ENCODE data around the gene FRAT1.
"Not testable (repeated sequence)": the region's sequence is repeated elsewhere in the genome, so short reads cannot be mapped to it uniquely, and the experiment has no call there.

Gene FRAT1

GRCh38 chr10:97335188-97335619 lies 16.1 kb downstream of the FRAT1 start:
- no peak for DNase-seq

DNA sequence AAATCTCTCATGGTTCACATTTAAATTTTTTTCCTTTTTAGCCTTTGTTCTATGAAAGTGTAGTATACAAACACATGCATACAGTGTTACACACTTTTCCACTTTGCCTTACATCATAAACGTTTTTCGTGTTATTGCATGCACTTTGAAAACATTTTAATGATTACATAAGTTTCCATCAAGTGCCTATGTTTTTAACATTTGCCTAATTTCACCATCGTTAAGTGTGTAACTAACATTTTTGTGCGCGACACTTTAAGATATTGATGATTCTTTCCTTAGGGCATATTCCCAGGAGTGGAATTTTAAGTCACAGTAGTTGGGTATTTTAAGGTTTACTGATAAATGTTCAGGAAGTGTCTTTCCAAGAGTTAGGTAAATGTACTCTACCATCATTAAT lies 16.9 kb downstream of the FRAT1 start:
- no peak for DNase-seq

DNA sequence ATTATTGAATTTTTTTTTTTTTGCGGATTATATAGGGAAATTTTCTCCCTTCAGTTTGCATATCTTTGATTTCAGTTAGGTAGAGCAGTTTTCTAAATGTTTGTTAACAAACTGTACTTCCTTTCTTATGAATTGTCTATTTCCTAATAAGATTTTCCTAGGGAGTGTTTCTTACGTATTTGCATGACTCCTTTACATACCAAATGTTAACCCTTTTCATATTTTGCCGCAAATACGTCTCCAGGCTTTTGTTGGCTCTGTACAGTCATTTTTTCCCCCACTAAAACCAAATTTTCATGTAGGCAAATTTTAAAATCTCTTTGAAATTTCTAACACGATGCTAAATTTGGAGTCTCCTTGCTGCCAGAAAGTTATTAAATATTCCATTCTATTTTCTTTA lies 17.4 kb downstream of the FRAT1 start:
- DNase-seq = no peak

DNA sequence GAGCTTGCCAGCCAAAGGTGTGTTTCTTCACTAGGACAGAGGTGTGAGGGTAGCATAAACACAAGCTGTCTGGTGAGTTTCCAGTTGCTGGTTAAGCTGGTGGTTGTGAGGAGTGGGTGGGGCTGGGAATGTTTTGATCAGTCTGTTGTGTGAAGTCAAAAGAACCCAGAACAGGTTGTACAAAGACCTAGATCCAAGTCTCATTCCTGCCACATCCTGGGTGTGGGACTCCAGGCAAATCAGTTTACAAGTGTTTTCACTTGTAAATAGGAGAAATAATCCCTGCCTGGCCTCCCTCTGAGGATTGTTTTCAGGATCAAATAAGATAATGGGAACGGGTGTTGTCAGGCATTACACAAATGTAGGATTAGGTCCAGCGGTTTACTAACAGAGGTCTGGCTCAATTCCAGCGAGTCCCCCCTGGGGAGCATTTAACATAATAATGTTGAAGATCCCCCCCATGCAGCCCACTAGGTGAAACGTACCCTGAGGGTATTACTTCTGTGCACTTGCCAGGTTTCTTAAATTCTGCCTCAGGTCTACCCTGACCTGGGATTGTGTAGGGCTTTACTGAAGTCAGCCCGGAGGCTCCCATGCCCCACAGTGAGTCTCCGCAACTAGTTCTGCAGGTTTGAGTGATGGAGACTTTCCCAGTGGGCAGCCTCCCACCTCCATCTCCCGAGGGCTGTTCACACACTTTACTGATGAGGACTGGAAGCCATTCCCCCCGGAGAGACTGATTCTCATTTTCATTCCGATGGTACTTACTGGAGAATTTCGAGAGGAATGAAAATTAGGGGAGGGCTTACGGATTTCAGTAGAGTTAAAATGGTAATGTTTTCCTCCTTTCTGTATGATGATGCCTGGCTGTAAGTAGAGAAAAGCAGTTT lies 18.1 kb downstream of the FRAT1 start:
- no peak for DNase-seq

- no peak for DNase-seq
These were observed 19.0 kb downstream of the FRAT1 start for GRCh38 chr10:97338041-97338440.

- no peak for DNase-seq
These were observed 22.3 kb downstream of the FRAT1 start for GRCh38 chr10:97341416-97341815.

DNA sequence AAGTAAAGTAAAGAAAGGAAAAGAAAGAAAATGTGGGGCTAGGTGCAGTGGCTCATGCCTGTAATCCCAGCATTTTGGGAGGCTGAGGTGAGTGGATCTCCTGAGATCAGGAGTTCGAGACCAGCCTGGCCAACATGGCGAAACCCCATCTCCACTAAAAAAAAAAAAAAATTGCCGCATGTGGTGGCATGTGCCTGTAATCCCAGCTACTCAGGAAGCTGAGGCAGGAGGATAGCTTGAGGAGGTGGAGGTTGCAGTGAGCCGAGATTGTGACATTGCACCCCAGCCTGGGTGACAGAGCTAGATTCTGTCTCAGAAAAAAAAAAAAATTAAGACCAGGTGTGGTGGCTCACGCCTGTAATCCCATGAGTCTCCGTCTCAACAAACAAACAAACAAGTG lies 24.6 kb downstream of the FRAT1 start:
- not testable (repeated sequence) for DNase-seq

DNA sequence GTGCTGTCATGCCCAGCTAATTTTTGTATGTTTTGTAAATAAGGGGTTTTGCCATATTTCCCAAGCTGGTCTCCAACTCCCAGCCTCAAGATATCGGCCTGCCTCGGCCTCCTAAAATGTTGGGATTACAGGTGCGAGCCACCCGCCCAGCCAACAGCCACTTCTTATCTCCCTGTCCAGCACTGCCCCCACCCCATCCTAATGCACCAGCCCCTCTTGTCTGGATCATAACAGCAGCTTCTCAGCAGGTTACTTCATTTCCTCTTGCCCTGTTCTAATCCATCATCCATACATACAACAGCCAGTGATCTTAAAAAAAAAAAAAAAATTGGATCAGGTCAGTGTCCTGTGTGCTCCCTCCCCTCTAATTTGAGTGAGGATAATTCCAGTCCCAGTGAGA lies 28.2 kb downstream of the FRAT1 start:
- peak; percentile 11 for DNase-seq

GRCh38 chr10:97349752-97350513 lies 30.9 kb downstream of the FRAT1 start:
- DNase-seq = no peak

- DNase-seq = no peak
These were observed 34.9 kb downstream of the FRAT1 start for GRCh38 chr10:97353945-97354344.

DNA sequence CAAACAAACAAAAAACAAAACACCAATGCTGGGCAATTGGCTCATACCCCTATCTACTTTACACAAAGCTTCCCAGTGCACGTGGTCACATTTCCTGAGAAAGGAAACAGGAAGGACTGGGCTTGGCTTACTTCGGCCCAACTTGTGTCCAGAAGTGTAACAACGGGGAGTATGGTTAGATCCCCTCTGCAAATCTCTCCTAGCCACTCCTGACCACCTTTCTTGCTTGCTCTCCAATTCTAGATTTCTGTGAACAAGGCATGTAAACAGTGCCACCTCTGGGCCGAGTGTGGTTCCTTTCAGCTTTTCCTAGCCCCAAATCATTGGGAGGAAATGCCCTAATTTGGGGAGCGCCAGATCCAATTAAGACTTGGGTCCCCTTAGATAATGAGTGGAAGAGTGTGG lies 36.5 kb downstream of the FRAT1 start:
- no peak for DNase-seq

- DNase-seq = no peak
These were observed 37.3 kb downstream of the FRAT1 start for GRCh38 chr10:97356318-97356914.

DNA sequence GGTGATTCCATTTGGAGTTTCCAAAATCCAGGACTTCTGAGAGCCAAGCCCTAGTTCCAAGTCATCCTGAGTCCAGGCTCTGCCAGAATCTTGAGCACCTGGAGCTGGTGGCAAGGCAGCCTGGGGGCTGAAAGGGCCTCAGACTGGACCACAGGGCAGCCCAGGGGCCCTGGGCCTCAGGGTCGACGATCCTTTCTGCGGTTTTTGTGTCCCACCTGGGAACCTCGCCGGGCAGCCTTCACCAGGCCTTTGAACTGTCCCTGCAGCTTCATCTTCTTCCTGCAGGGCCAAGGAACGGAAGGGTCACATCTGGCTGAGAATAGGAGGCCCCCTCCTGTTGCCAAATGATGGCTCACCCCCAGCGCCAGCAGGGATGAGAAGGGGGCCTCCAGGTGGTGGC lies 37.8 kb downstream of the FRAT1 start:
- no peak for DNase-seq

GRCh38 chr10:97358349-97358748 lies 39.3 kb downstream of the FRAT1 start:
- no peak for DNase-seq

- DNase-seq = no peak
These were observed 39.7 kb downstream of the FRAT1 start for GRCh38 chr10:97358781-97359180.

DNA sequence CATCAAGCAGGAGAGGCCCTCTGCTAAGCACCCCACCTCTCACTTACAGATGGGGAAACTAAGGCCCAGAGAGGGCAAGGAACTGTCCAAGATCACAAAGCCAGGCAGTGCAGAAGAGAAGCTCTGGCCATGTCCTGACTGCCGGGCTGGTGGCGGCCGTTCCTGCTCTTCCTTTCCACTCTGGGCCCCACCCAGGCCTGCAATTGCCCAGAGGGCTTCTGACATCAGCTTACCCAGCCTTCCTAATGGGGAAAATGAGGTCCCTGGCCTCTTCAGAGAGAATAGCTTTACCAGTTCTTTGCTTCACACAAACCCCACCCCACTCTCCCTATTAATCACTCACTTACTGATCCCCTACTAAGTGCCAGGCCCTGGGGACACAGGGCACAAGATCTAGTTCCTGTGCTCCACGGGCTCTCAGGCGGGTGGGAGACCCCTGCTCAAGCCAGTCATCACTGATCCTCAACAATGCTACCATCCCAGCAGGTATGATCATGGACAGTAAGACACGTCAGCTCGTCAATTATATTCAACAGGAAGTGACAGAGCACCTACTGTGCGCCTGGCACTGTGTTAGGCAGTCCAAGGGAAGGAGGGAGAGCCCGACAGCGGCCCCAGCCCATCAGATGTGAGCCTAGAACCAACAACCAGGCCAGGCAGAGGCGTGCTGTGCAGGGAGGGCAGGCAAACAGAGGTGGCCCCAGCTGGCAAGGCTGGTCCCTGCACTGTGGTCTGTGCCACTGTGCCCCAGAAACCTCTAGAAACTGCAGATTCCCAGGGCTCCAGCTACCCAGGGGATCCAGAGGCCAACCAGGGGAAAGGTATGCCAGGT lies 41.9 kb downstream of the FRAT1 start:
- no peak for DNase-seq

- no peak for DNase-seq
These were observed 42.4 kb downstream of the FRAT1 start for GRCh38 chr10:97361537-97361901.

- no peak for DNase-seq
These were observed 43.4 kb downstream of the FRAT1 start for GRCh38 chr10:97362310-97363033.

DNA sequence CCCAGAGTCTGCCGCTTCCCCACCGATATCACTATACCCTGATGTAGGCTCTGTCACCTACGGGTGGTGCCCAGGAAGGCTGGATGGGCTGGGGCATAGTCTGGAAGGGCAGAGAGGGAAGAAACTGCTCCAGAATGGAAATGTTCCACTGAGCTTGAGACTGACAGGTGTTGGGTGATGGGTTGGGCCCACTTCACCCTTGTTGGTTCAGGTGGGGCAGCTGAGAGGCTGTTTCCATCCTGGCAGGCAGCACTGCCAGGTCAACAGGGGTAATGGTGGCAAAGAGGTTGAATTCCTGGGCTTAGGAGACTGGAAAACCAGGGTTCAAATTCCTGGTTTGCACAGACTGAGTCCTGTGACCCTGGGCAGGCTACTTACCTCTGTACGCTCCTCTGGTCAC lies 44.0 kb downstream of the FRAT1 start:
- DNase-seq = no peak

DNA sequence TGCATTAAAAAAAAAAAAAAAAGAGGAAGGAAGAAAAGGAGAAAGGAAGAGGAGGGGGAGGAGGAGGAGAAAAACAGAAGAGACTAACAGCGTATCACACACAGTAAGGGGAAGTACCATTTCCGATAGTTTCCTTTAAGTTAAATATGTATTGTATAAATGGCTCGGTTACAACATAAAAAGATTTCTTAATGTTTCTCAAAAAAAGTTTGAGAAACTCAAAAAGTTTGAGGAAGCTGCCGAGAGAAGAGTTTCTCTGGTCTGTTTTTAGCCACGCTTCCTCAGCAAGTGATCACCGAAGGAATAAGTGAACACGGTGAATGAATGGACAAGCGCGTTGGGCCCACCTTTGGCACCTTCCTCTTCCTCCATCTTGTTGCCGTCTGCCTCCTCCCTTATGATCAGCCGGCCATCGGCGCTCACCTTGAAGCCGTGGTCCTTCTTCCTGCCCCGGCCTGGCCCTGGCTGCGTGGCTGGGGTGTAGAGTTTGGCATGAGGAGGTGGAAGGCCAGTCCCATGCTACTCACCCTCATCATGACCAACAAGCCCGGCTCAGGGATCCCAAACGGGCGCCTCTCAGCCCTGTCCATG lies 46.8 kb downstream of the FRAT1 start:
- DNase-seq = no peak

- DNase-seq = no peak
These were observed 47.5 kb downstream of the FRAT1 start for GRCh38 chr10:97366572-97366971.

GRCh38 chr10:97367126-97367649 lies 48.1 kb downstream of the FRAT1 start:
- no peak for DNase-seq
